Activated T-cell treated with anti-CD3 and anti-CD28 coated beads, Interleukin-2, amount 50 U/mL, for 72 hours (primary cell): ENCODE measurements around the gene RIN3. TPM values are rescaled to one million over a fixed set of nuclear protein-coding genes. Genes with fewer than 3 reads are reported as not detected.
A peak's percentile ranks its signal among the peaks of the same experiment; 100 is the strongest.

Source experiments
- ATAC-seq, 2 donors: fragments of 150-1000 bp; cut with Tn5 transposase; replicated peaks in 1 of 2; 2 replicates each; pipeline ENCODE4 v1.10.0; 2021; ENCODE audit warnings: moderate library complexity in 2 of 2, mild to moderate bottlenecking in 1 of 2
- DNase-seq, 2 donors: peaks; one replicate each; pipeline ENCODE4 v3.0.0; 2021 to 2022; ENCODE audit warnings: mixed read lengths in 1 of 2
- H3K27ac Mint-ChIP-seq: one replicate; pipeline ENCODE4 v1.8.0; 2022; ENCODE audit warnings: mild to moderate bottlenecking, moderate library complexity, mixed read lengths
- H3K27me3 Mint-ChIP-seq: one replicate; pipeline ENCODE4 v1.8.0; 2022; ENCODE audit warnings: low read depth, mixed read lengths
- H3K36me3 Mint-ChIP-seq, 2 donors: one replicate each; pipeline ENCODE4 v1.8.0; 2022; ENCODE audit warnings: mixed read lengths in 2 of 2, mild to moderate bottlenecking in 1 of 2; ENCODE audit not compliant: insufficient read depth in 2 of 2
- H3K4me1 Mint-ChIP-seq: one replicate; pipeline ENCODE4 v1.8.0; 2022; ENCODE audit warnings: low read depth, mixed read lengths
- H3K4me3 Mint-ChIP-seq, 2 donors: one replicate each; pipeline ENCODE4 v1.8.0; 2022; ENCODE audit warnings: mild to moderate bottlenecking in 2 of 2, mixed read lengths in 2 of 2, moderate library complexity in 2 of 2
- H3K9me3 Mint-ChIP-seq, 2 donors: one replicate each; pipeline ENCODE4 v1.8.0; 2022; ENCODE audit warnings: mixed read lengths in 2 of 2
- total RNA-seq, 2 donors: library from RNA; stranded (reverse); gene quantifications; one replicate each; pipeline ENCODE4 v1.2.3, GENCODE V29; 2022

The RIN3 gene
- total RNA-seq, 2 donors from 2014 or later = 33.6 to 36.3 TPM

GRCh38 chr14:92586963-92587699 is 73.5 kb downstream of the RIN3 start:
- Mint-ChIP-seq H3K4me3 (peak overlapping the region; percentile 54 to 78), H3K36me3 (peaks cover 16 to 18% of the 10 kb centered on the region in 2 donors)

GRCh38 chr14:92587700-92588085 is 74.1 kb downstream of the RIN3 start:
- DNase-seq = no peak
- H3K9me3 Mint-ChIP-seq = peaks cover 2 to 10% of the 10 kb centered on the region in 2 donors
- H3K27ac Mint-ChIP-seq = no peak overlapping the region
- peaks cover 9% of the 10 kb centered on the region for H3K27me3 Mint-ChIP-seq
- peaks cover 75% of the 10 kb centered on the region for H3K4me1 Mint-ChIP-seq
- ATAC-seq = no peak
- peaks cover 15 to 17% of the 10 kb centered on the region in 2 donors for H3K36me3 Mint-ChIP-seq
- H3K4me3 Mint-ChIP-seq = no peak overlapping the region

More at GRCh38 chr14:92586963-92587699, 73.5 kb downstream of the RIN3 start:
- Mint-ChIP-seq H3K9me3 (peaks cover 2 to 10% of the 10 kb centered on the region in 2 donors), H3K27ac (peak overlapping the region; percentile 39), H3K27me3 (peaks cover 9% of the 10 kb centered on the region), H3K4me1 (peaks cover 80% of the 10 kb centered on the region)
- ATAC-seq = peak; percentile 22 to 34
- DNase-seq = no peak

- DNase-seq = no peak
- H3K9me3 Mint-ChIP-seq = peaks cover 2 to 4% of the 10 kb centered on the region in 2 donors
- no peak overlapping the region for H3K27ac Mint-ChIP-seq
- peaks cover 61% of the 10 kb centered on the region for H3K4me1 Mint-ChIP-seq
- no peak overlapping the region for H3K4me3 Mint-ChIP-seq
- H3K27me3 Mint-ChIP-seq = peaks cover 9% of the 10 kb centered on the region
- peaks cover 10% of the 10 kb centered on the region in 2 donors for H3K36me3 Mint-ChIP-seq
- no peak for ATAC-seq
Observed at GRCh38 chr14:92589213-92589852, 75.8 kb downstream of the RIN3 start.

- H3K4me1 Mint-ChIP-seq = peaks cover 52% of the 10 kb centered on the region
Observed at GRCh38 chr14:92590176-92590575, 76.6 kb downstream of the RIN3 start.

DNA sequence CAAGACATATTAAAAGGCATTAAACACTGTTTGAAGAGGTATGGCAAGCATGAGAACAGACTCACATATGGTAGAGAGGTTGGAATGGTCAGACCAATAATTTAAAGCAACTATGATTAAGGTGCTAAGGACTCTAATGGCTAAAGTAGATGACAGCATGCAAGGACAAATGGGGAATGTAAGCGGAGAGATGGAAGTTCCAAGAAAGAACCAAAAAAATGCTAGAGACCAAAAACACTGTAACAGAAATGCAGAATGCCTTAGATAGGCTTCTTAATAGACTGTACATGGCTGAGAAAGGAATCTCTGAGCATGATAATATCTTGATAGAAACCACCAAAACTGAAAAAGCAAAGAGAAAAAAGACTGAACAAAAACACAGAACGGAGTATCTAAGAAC is 77.4 kb downstream of the RIN3 start:
- no peak overlapping the region for H3K27ac Mint-ChIP-seq
- peaks cover 44% of the 10 kb centered on the region for H3K4me1 Mint-ChIP-seq
- H3K36me3 Mint-ChIP-seq = peaks cover 9 to 11% of the 10 kb centered on the region in 2 donors
- no peak for ATAC-seq
- H3K4me3 Mint-ChIP-seq = no peak overlapping the region
- no peaks in the 10 kb centered on the region for H3K27me3 Mint-ChIP-seq
- no peak for DNase-seq
- peaks cover 2 to 4% of the 10 kb centered on the region in 2 donors for H3K9me3 Mint-ChIP-seq

More at GRCh38 chr14:92590176-92590575, 76.6 kb downstream of the RIN3 start:
- Mint-ChIP-seq H3K27me3 (peaks cover 7% of the 10 kb centered on the region), H3K27ac (no peak overlapping the region), H3K4me3 (no peak overlapping the region), H3K9me3 (peaks cover 2 to 4% of the 10 kb centered on the region in 2 donors), H3K36me3 (peaks cover 10 to 11% of the 10 kb centered on the region in 2 donors)
- DNase-seq = no peak
- no peak for ATAC-seq

DNA sequence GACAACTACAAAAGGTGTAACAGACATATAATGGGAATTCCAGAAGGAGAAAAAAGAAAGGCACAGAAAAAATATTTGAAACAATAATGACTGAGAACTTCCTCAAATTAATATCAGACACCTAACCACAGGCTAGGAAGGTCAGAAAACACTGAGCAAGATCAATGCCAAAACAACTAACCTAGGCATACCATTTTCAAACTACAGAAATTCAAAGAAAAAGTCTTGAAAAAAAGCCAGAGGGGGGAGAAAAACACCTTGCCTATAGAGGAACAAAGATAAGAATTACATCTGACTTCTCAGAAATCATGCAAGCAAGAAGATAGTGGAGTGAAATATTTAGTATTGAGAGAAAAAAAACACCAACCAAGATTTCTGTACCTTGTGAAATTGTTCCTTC is 77.8 kb downstream of the RIN3 start:
- no peak for ATAC-seq
- Mint-ChIP-seq H3K4me1 (peaks cover 40% of the 10 kb centered on the region), H3K27ac (no peak overlapping the region), H3K27me3 (no peaks in the 10 kb centered on the region), H3K4me3 (no peak overlapping the region), H3K36me3 (peaks cover 9 to 11% of the 10 kb centered on the region in 2 donors), H3K9me3 (peaks cover 2 to 4% of the 10 kb centered on the region in 2 donors)
- DNase-seq = no peak

- peaks cover 2 to 4% of the 10 kb centered on the region in 2 donors for H3K9me3 Mint-ChIP-seq
- DNase-seq = no peak
- H3K4me1 Mint-ChIP-seq = peaks cover 30% of the 10 kb centered on the region
- peaks cover 10 to 12% of the 10 kb centered on the region in 2 donors for H3K36me3 Mint-ChIP-seq
- H3K27me3 Mint-ChIP-seq = no peaks in the 10 kb centered on the region
- H3K27ac Mint-ChIP-seq = no peak overlapping the region
- no peak overlapping the region for H3K4me3 Mint-ChIP-seq
- ATAC-seq = no peak
Observed at GRCh38 chr14:92595267-92595666, 81.7 kb downstream of the RIN3 start.

DNA sequence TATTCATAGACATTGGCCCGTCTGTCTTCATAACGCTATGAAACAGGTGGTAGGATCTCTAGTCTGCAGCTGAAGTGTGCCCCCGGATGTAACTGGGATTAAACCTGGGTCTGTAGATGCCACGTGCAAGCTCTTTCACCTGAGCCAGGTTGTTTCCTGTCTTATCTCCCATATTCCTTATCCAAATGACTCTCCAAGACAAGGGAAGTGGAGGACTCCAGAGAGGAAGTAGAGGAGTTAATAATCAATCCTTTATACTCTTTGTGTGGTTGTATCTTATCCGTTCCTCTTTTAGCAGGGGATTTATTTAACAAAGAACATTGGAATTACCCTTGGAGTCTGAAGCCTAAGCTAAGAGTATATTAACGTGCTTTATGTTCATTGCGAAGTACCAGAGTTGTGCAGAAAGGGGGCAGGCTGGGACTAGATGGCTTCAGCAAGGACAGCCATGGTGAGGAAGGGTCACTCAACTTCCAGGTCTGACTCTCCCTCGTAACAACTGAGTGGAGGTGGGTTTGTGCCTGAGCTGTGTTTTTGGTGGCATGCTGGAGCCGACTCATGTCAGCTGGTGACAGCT is 82.8 kb downstream of the RIN3 start:
- Mint-ChIP-seq H3K27ac (no peak overlapping the region), H3K27me3 (no peaks in the 10 kb centered on the region), H3K9me3 (no peaks in the 10 kb centered on the region), H3K4me3 (no peak overlapping the region), H3K4me1 (peaks cover 27% of the 10 kb centered on the region), H3K36me3 (peaks cover 5 to 6% of the 10 kb centered on the region in 2 donors)
- ATAC-seq = no peak
- no peak for DNase-seq

DNA sequence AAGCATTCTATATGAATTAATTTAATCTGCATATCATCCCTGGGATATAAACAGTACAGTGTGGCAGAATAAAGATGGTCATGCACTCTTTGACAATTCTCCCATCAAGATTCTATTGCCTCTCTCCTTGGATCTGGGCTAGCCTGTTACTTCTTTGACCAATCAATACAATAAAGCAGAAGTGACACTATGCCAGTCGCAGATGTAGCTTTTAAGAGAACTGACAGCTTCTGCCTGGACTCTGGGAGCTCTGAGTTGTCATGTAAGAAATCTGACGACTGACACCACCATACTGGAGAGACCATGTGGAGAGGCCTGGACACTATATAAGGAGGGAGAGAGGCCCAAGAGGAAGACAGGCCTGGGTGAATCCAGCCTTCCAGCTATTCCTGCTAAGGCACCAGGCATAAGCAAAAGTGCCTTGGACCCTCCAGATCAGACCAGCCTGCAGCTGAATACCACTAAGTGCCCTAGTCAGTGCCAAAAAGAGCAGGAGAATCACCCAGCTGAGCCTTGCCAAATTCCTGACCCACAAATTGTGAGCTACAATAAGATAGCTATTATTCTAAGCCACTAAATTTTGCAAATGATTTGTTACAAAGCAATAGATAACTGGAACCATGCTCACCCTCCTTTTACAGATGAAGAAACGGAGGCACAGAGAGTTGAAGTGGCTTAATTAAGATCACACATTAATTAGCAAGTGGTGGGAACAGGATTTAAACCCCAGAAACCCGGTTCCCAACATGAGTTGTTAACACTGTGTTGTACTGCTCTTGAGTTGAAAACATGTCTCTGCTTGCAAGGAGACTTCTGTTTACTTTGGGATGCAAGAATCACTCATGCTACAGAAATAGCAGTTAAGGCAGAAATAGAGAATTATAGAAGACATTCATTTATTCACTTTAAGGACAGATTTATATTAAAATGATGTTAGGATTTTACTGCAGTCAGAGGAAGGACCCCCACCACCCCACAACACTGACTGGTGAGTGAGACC is 84.6 kb downstream of the RIN3 start:
- Mint-ChIP-seq H3K9me3 (no peaks in the 10 kb centered on the region), H3K27me3 (no peaks in the 10 kb centered on the region), H3K27ac (no peak overlapping the region), H3K4me1 (peaks cover 36% of the 10 kb centered on the region), H3K36me3 (peaks cover 3 to 4% of the 10 kb centered on the region in 2 donors), H3K4me3 (no peak overlapping the region)
- no peak for ATAC-seq
- no peak for DNase-seq

DNA sequence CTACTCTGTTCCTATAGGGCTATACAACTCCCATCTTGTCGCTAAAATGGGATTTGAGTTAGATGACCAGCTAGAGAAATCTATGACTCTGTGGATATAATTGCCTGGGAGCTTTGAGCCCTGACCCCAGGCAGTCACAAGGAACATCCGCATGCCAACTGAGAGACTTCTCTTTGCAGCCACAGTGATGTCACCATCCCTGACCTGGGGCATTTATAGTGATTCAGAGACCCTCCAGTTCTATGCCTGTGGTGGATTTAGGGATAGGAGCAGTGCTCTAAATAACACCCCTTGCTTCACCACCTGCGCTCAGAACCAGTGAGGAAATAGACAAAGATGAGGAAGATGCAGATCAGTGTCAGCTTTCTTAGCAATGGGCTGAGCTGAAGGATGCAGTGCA is 86.2 kb downstream of the RIN3 start:
- Mint-ChIP-seq H3K27me3 (no peaks in the 10 kb centered on the region), H3K9me3 (no peaks in the 10 kb centered on the region), H3K4me1 (peaks cover 40% of the 10 kb centered on the region), H3K4me3 (no peak overlapping the region), H3K36me3 (peaks cover 2 to 3% of the 10 kb centered on the region in 2 donors), H3K27ac (no peak overlapping the region)
- no peak for ATAC-seq
- DNase-seq = no peak

GRCh38 chr14:92600318-92601053 is 86.9 kb downstream of the RIN3 start:
- ATAC-seq (peak in 1 of 2 donors; percentile 30), DNase-seq (no peak)
- Mint-ChIP-seq H3K27ac (no peak overlapping the region), H3K4me1 (peaks cover 40% of the 10 kb centered on the region), H3K9me3 (no peaks in the 10 kb centered on the region), H3K27me3 (no peaks in the 10 kb centered on the region), H3K36me3 (peaks cover 2 to 3% of the 10 kb centered on the region in 2 donors), H3K4me3 (no peak overlapping the region)

DNA sequence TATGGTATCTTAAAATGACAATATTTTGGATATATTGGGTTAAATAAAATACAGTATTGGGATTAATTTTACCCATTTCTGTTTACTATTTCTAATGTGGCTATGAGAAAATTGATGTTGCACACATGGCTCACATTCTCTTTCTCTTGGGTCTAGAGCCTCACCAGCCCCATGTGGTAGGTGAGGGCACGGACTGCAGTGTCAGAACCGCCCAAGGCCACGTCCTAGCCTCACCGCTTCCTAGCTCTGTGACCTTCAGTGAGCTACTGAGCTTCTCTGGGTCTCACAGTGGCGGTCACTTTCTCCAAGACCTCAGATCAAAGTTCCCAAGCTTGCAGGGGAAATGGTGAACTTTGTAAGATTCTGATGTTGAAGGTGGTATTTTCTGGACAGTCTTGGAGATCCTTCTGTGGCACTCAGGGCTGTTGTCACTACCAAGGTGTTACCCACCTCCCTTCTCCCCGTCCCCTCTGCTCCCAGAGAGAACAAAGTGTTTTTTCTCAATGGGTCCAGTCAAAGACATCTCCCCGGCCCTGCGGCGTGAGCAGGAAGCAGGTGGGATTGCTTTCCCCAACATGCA is 87.6 kb downstream of the RIN3 start:
- Mint-ChIP-seq H3K27ac (no peak overlapping the region), H3K4me3 (no peak overlapping the region), H3K36me3 (peaks cover 2 to 3% of the 10 kb centered on the region in 2 donors), H3K4me1 (peaks cover 40% of the 10 kb centered on the region), H3K9me3 (no peaks in the 10 kb centered on the region), H3K27me3 (no peaks in the 10 kb centered on the region)
- ATAC-seq (no peak), DNase-seq (no peak)
